GM21825 (cell line): ENCODE measurements around the gene RAB4B.
A peak's percentile ranks its signal among the peaks of the same experiment; 100 is the strongest.
"Not testable (repeated sequence)": the region's sequence is repeated elsewhere in the genome, so short reads cannot be mapped to it uniquely, and the experiment has no call there.

Experiments used
- ATAC-seq: cut with Tn5 transposase; IDR thresholded peaks from one replicate; pipeline ENCODE4 v1.9.1; 2021; ENCODE audit warnings: mild to moderate bottlenecking, moderate library complexity; ENCODE audit not compliant: unreplicated experiment

Gene RAB4B

DNA sequence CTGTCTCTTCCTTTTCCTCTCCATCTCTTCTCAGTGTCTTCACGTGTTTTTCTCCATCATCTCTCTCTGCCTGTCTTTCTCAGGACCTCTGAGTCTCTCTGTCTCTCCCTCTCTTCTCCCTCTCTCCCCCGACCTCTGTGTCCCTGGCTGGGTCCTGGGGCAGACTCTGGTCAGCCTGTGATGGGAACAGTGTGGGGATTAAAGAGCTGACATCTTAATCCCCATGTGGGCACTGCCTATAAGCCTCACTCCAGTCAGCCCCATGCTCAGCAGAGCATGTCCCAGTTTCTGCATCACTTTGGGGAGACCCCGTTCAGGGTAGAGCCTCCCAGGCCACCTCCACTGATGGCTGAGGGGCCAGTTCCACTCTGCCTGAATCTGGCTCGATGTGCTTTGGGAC, 37.2 kb downstream of the RAB4B start:
- no peak for ATAC-seq

DNA sequence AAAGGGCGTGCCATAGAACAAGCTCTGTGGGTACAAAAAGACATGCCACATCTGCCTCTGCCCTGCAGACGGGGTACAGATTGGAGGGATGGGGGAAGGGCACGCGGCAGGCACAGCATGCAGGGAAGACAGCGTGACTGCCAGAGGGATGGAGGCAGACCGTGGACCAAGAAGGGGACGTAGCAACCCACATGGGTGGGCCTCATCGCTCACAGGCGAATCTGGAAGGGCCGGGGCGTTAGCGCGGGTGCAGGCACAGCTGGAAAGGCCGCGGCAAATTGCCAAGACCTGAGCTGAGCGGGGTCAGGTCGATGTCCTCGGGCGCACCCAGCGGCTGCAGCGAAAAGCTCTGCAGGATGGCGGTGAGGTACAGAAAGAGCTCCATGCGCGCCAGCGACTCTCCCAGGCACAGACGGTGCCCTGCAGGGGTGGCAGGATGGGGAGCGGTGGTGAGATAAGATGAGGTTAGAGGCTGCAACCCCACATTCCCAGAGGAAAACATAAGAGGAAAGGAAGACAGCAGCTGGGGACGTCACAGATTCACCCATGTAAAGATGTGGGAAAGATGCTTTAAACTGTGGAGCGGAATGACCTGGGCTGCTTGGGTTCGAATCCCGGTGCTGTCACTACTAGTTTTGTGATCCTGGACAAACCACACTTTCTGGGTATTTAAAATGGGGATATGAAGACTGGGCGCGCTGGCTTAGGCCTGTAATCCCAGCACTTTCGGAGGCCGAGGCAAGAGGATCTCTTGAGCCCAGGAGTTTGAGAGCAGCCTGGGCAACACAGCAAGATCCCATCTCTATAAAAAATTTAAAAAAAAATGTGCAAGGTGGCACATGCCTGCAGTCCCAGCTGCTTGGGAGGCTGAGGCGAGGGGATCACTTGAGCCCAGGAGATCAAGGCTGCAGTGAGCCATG, 40.7 kb downstream of the RAB4B start:
- ATAC-seq = peak; percentile 72

DNA sequence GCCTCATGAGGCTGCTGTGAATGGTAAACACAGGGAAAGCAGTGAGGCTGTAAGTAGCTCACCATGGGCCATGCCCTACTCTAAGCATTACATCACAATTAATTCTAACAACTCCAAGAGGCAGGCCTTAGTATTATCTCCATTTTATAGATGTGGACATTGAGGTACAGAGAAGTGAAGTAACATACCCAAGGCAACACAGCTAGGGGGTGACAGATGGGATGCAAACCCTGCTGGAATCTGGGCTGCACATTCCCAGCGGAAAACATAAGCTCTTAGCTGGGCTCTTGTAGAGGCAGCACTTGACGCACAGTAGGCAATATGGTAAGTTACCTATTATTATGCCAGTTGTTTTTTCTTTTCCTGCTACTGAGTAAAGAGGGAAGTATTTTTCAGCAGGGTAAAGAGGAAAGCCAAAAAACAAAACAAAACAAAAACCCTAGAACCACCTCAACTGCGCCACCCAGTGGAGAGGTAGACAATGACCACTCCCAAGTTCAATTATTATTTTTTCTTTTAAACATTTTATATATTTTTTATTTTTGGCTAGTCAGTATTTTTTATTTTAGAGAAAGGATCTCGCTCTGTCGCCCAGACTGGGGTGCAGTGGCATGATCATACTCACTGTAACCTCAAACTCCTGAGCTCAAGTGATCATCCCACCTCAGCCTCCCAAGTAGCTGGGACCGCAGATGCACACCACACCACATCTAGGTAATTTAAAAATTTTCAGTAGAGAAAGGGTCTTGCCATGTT, 41.6 kb downstream of the RAB4B start:
- ATAC-seq = not testable (repeated sequence)

DNA sequence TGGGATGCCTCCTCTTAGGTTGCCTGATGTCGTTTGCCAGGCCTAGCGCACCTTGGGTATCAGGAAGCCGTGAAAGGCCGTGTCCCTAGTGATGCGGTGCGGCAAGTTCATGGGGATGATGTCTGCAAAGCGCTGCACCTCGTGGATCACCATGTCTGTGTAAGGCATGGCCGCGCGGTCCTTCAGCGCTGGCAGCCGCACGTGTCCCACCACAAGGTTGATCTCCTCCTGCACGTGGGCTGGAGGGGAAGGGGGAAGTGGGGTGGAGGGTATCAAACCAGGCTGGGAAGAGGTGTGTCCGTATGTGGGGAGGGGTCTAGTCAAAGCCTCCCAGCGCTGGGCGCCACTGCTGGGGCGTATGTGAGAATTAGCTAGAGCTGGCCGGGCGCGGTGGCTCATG, 44.1 kb downstream of the RAB4B start:
- ATAC-seq = no peak

DNA sequence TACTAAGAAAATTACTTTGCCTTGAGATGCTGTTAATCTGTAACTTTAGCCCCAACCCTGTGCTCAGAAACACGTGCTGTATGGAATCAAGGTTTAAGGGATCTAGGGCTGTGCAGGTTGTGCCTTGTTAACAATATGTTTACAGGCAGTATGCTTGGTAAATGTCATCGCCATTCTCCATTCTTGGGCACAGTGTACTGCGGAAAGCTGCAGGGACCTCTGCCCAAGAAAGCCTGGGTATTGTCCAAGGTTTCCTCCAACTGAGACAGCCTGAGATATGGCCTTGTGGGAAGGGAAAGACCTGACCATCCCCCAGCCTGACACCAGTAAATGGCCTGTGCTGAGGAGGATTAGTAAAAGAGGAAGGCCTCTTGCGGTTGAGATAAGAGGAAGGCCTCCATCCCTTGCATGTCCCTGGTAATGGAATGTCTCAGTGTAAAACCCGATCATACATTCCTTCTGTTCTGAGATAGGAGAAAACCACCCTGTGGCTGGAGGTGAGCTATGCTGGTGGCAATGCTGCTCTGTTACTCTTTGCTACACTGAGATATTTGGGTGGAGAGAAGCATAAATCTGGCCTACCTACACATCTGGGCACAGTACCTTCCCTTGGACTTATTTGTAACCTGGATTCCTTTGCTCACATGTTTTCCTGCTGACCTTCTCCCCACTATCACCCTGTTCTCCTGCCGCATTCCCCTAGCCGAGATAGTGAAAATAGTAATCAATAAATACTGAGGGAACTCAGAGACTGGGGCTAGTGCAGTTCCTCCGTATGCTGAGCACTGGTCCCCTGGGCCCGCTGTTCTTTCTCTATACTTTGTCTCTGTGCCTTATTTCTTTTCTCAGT, 44.9 kb downstream of the RAB4B start:
- not testable (repeated sequence) for ATAC-seq

DNA sequence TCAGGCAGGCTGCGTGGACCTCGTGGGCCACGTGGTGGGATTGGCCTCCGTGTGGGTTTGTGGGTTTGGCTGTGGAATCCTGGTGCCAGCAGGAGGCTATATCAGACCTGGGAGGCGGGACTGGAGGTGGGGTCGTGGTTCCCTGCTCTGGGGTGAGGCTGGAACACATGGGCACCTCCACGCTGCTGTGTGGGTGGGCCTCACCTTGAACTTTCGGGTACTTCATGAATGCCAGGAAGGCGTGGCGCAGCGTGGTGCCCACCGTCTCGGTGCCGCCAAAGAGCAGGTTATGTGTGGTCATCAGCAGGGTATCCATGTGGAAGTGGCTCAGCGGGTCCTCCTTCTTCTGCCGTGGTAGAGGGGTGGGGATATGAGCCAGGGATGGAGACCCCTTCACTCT, 46.9 kb downstream of the RAB4B start:
- ATAC-seq = not testable (repeated sequence)

DNA sequence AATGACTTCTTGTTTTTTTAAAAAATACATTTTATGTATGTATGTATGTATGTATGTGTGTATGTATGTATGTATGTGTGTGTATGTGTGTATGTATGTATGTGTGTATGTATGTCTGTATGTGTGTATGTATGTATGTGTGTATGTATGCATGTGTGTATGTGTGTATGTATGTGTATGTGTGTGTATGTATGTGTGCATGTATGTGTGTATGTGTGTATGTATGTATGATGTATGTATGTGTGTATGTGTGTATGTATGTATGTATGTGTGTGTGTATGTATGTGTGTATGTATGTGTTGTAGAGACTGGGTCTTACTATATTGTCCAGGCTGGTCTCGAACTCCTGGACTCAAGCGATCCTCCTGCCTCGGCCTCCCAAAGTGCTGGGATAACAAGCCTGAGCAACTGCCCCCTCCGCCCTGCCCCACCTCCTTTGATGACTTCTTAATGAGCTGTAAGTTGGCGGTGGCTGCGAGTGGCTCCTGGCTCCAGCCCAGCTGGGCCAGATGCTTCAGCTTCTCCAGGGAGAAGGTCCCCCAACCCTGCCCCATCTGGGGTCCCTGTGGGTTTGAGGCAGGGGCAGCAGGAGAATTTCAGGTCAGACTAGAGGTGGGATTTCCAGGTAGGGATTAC, 47.5 kb downstream of the RAB4B start:
- ATAC-seq = not testable (repeated sequence)

DNA sequence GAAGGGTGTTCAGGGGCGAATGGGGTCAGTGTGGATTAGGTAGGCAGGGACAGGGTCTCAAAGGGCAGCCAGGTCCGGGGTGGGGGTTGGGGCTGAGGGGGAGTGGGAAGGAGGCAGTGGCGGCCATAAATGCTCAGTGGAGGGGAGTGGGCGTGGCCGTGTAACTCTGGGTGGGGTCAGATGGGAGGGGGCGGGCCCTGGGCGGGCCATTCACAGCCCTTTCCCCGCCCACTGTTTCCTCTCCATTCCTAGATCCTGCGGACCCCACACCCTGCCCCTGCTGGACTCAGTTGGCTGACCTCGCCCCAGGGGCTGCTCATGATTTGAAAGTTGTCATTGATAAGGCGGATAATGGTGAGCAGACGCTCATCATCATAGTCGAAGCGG, 48.3 kb downstream of the RAB4B start:
- ATAC-seq = not testable (repeated sequence)

DNA sequence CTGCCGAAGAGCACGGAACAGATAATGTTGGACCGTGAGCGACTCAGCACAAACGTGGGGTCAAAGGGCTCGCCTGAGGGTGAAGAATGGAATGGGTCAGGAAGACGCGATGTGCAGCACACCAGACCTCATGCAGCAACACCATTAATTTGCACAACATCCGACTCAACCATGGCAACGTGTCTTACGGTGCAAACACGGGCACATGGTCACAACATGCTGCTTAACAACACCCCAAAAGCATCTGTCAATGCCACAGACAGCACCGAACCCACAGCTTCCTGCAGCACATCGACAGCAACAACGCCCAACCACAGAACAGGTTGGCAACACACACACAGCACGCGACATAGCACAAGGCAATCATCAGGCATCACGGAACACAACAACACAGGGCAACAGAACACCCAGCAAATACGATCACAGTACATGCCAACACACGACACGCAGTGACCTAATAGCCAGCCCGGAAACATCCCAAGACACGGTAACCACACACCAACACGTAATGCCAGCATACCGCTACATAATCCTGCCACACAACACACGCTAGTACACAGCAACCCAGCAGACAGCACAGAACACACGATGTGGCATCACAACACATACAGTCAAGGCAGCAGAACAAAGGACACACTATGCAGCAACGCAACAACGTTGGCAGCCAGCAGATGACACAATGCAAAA, 48.8 kb downstream of the RAB4B start:
- not testable (repeated sequence) for ATAC-seq

DNA sequence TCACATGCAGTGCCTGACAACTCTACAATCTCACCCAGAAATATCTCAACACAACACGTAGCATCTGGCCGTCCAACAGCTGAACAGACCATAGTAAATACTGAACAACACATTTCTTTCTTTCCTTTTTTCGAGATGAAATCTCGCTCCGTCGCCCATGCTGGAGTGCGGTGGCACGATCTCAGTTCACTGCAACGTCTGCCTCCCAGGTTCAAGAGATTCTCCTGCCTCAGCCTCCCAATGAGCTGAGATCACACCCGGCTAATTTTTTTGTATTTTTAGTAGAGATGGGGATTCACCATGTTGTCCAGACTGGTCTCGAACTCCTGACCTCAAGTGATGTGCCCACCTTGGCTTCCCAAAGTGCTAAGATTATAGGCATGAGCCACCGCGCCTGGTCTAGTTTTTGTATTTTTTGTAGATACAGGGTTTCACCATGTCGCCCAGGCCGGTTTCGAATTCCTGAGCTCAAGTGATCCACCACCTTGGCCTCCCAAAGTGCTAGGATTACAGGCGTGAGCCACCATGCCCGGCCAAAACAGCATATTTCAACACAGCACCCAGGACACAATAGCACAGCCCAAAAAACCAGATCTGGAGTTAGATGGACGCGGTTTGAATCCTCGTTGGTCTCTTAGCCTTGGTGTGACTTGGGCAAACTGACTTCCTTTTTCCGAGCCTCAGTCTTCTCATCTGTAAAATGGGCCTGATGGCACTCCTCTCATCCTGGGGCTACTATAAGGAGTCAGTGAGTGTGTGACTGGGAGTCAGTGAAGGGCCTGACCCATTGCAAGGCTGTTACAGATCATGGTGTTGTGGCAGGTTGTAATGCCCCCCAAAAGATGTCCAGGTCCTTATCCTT, 49.6 kb downstream of the RAB4B start:
- ATAC-seq = no peak

DNA sequence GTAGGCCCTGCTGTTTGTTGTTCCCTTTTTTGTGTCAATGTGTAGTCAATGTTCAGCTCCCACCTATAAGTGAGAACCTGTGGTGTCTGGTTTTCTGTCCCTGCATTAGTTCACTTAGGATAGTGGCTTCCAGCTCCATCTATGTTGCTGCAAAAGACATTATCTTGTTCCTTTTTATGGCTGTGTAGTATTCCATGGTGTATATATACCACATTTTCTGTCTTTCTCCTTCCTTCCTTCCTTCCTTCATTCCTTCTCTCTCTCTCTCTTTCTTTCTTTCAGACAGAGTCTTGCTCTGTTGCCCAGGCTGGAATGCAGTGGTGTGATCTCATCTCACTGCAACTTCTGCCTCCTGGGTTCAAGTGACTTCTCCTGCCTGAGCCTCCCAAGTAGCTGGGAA, 51.2 kb downstream of the RAB4B start:
- no peak for ATAC-seq

DNA sequence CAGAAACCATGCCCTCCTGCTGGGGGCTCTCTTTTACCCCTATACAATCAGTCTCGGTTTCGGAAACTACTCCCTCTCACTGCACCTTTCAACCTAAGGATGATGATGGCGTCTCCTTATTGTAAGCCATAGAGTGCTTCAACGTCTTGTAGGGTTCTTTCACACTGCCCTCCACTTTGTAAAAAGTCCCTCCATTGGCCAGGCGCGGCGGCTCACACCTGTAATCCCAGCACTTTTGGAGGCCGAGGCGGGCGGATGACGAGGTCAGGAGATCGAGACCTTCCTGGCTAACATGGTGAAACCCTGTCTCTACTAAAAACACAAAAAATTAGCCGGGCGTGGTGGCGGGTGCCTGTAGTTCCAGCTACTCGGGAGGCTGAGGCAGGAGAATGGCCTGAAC, 52.7 kb downstream of the RAB4B start:
- ATAC-seq = not testable (repeated sequence)

DNA sequence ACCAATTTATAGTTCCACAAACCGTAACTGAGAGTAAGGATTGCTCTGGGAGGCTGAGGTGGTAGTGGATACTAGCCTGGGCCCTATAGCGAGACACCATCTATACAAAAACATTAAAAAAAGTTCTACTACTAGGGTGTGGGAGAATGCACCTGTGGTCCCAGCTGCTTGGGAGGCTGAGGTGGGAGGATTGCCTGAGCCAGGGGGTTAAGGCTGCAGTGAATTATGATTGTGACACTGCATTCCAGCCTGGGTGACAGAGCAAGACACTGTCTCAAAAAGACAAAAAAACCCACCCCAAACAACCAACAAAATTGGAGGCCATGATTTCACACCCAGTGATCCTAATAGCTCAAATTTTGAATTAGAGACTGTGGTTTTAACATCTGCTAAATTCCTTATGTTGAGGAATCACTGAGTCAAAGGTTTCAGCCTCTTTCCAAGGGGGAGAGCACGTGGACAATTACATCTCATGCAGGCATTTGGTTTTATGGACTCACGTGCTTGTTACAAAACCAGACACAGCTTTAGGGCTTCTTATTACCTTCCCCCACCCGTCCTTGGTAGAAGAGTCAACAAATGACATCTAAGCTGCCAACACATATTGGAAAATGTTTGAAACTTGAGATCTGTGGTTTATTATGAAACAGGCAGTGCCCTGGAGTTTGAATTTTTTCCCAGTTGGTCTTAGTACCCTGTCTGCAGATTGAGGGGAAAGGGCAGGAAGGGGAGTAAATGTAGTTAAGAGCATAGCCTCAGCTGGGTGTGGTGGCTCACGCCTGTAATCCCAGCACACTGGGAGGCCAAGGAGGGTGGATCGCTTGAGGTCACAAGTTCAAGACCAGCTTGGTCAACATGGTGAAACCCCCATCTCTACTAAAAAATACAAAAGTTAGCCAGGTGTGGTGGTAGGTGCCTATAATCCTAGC, 53.7 kb downstream of the RAB4B start:
- ATAC-seq = no peak

DNA sequence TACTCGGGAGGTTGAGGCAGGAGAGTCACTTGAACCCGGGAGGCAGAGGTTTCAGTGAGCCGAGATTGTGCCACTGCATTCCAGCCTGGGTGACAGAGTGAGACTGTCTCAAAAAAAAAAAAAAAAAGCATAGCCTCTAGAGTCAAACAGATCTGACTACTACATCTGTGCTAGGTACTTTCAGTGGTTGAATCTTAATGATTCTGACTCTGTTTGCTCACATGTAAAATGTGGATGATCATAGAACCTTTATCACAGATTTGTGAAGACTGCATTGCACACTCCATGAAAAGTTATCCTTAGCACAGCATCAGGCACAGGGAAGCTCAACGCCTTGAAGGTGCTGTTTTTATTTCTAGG, 54.4 kb downstream of the RAB4B start:
- ATAC-seq = not testable (repeated sequence)

DNA sequence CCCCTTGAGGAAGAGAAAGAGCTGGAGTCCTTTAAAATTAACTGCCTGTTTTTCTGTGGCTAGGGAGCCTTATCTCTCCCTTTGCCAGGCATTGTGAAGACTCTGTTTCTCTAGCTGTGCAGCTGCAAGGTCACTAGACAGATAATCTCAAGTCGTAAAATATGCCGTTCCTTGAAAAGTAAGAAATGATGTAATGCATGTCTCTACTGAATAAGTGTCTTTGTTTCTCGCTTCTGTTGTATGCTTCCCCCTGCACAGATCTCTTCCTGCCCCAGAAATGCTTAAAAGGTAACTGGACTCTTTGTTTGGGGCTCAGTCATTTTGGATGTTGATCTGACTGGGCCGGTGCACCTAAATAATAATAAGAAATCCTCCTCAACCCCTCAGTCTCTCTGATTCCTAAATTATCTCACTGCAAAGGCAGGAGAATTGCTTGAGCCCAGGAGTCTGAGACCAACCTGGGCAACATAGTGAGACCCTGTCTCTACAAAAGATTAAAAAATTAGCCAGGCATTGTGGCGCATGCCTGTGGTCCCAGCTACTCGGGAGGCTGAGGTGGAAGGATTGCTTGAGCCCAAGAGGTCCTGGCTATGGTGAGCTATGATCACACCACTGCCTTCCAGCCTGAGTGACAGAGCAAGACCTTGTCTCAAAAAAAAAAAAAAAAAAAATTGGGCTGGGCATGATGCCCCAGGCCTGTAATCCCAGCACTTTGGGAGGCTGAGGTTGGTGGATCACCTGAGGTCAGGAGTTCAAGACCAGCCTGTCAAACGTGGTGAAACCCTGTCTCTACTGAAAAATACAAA, 55.9 kb downstream of the RAB4B start:
- ATAC-seq = not testable (repeated sequence)

DNA sequence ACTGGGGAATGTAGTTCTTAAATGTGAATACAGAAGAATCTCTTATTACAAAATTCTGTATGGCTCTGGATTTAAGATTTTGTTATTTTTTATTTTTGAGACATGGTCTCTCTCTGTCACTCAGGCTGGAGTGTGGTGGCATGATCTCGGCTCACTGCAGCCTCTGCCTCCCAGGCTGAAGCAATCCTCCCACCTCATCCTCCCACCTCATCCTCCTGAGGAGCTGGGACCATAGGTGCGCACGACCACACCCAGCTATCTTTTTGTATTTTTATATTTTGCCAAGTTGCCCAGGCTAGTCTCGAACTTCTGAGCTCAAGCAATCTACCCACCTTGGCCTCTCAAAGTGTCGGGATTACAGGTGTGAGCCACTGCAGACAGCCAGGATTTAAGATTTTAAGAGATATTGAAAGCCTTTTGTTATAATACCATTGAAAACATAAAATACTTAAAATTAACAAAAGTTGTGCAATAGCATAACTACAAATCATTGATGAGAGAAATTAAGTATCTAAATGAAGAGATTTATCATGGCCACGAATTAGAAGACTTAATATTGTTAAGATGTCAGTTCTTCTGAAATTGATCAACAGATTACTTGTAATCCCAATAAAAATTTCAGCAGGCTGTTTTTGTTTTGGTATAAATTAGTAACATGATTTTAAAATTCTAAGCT, 58.8 kb downstream of the RAB4B start:
- ATAC-seq = no peak

DNA sequence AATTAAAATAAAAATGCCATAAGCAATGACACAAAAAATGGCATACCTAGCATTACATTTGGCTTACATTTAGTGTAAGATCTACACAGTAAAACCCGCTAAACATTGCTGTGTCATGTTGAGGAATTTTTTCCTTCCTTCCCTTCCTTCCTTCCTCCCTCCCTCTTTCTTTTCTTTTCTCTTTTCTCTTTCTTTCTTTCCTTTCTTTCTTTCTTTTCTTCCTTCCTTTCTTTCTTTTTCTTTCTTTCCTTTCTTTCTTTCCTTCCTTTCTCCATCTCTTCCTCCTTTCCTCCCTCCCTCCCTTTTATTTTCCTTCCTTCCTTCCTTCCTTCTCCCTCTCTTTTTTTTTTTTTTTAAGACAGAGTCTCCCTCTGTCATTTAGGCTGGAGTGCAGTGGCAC, 60.4 kb downstream of the RAB4B start:
- ATAC-seq = not testable (repeated sequence)
